Measurements from ENCODE around the gene SHISAL1.
A peak's percentile ranks its signal among the peaks of the same experiment; 100 is the strongest.
"Not testable (repeated sequence)": the region's sequence is repeated elsewhere in the genome, so short reads cannot be mapped to it uniquely, and the experiment has no call there.

Gene SHISAL1

GRCh38 chr22:44328326-44328725, 15.6 kb upstream of the SHISAL1 start:
- DNase-seq (ENCODE audit: low spot score) = no peak

GRCh38 chr22:44326491-44326885, 13.7 kb upstream of the SHISAL1 start:
- DNase-seq (ENCODE audit: low spot score) = no peak

GRCh38 chr22:44325718-44326490, 13.2 kb upstream of the SHISAL1 start:
- no peak for DNase-seq (ENCODE audit: low spot score)

- DNase-seq (ENCODE audit: low spot score) = not testable (repeated sequence)
Measured at GRCh38 chr22:44323140-44323790, 10.5 kb upstream of the SHISAL1 start.

DNA sequence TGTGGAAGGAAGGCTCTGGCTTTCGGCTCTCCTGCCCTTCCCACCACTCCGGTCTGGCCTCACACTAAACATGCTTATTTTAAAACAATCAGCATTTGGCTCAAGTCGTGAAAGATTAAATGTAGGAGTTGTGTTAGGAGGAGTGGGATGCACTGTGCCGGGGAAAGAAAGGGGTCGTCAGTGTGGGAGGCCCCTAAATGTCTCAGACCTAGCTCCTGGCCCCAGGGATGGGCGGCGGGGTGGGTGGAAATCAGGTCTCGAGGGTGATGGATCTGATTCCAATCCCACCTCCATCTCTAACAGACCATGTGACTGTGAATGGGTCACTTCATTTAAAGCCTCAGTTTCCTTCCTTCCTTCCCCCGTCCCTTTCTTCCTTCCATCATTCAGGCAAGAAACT, 6.9 kb upstream of the SHISAL1 start:
- DNase-seq (ENCODE audit: low spot score) = no peak

- no peak for DNase-seq (ENCODE audit: low spot score)
Measured at GRCh38 chr22:44318751-44319150, 6.0 kb upstream of the SHISAL1 start.

DNA sequence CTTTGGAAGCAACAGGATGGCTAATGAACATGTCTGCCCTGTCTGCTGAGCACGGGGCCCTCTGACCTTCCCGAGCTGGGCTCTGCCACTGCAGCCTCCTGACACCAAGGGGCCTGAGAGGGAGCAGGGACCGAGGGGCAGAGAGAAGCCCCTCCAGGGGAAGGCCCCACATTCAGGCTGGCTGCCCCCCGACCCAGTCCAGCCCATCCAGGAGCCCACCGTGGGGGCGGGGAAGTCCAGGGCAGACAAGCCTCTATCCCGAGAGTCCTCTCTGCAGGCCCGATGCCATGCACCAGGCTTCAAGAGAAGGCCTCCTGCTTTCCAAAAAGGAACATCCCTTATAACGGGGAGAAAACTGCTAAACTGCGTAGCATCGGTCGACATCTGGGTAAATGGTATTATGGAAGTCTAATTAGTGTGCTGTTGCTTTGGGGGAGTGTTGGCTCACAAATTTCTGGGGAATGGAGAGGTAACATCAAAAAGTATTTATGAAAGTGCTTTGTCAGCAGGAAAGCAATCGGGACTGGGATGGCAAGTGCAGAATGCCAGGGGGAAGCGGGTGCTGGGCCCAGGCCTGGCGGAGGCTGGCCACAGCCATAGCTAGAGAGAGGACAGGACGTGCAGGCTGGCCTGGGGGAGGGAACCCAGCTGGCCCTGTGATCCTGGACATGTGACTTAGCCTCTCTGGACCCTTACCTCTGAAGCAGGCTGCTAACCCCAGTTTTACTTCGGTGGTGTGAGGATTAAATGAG, 5.3 kb upstream of the SHISAL1 start:
- no peak for DNase-seq (ENCODE audit: low spot score)

DNA sequence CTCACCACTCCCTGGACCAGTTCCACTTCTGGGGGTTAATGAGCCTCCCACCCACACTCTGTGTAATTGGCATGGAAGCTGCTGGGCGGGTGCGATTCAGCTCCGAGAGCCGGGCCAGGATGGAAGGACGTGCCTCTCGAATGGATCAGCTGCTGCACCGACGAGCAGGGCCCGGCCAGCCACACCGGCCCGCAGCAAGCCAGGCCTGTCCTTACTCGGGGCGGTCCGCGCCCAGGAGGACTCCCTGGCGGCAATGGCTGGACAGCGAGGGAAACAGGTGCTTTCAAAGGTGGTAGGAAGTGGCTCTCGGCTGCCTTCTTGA, 4.3 kb upstream of the SHISAL1 start:
- no peak for DNase-seq (ENCODE audit: low spot score)

GRCh38 chr22:44316393-44317122, 3.8 kb upstream of the SHISAL1 start:
- no peak for DNase-seq (ENCODE audit: low spot score)

- DNase-seq (ENCODE audit: low spot score) = no peak
Measured at GRCh38 chr22:44314425-44315067, 1.8 kb upstream of the SHISAL1 start.

GRCh38 chr22:44313385-44314006, 745 bp upstream of the SHISAL1 start:
- DNase-seq (ENCODE audit: low spot score) = no peak

DNA sequence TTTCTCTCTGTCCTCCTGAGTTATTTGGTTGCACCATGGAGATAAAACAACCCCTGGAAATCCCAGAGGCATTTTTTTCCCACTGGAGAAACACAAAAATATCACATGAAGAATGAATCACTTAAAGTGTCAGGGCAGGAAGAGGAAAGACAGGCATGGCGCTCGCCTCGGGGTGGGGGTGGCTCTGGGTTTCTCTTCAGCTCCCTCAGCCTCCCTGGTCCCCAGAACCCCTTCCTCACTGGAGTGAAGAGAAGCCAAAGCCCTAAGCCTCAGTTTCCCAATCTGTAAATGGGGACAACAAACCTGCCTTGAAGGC, 938 bp downstream of the SHISAL1 start:
- DNase-seq (ENCODE audit: low spot score) = no peak

DNA sequence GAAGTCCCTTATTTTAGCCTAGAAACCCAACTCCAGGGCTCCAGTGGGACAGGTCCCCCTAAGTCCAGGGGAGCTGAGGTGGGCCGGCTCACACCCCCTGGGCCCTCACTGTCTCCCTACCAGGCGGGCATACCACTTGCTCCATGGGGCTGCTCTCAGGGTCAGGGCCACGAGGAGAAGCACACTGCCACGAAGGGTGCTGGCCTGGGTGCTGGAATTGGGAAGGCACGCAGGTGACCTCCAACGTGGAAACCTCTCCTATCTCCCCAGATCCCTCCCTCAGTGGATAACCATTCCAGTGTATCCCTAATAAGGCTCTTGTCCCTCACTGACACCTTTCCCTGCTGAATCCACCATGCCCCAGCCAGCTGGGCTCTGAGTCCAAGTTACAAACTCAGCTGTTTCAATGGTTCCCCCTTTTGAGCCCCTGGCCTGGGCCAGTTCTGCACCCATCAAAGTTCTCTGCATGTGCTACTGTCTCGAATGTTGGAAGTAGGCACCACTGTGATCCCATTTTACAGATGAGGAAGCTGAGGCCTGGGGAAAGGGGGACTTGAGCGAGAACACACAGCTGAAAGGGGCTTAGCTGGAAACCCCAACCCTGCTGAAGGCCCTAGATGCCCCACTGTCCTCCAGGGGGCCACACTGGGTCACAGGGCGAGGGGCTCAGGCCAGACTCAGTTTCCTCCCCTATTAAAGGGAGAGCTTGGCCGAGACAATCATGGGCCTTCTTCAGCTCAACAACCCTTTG, 1.5 kb downstream of the SHISAL1 start:
- no peak for DNase-seq (ENCODE audit: low spot score)

DNA sequence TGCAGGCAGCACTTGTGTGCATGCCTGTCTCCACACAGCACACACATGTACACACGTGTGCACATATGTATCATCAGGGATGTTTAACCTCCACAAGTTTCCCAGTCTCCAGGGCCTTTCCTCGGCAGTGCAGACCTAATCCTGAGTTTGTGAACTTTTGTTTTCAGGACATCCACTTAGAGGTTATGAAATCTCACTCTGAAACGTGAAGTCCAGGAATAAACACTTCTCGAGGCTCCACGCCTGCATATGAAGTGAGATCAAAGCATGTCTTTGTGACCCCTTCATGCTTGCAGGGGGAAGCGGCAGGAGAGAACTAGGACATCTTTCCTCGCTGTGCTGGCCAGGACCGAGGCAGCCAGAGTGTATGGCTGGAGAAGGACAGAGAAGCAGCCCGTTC, 3.1 kb downstream of the SHISAL1 start:
- no peak for DNase-seq (ENCODE audit: low spot score)

DNA sequence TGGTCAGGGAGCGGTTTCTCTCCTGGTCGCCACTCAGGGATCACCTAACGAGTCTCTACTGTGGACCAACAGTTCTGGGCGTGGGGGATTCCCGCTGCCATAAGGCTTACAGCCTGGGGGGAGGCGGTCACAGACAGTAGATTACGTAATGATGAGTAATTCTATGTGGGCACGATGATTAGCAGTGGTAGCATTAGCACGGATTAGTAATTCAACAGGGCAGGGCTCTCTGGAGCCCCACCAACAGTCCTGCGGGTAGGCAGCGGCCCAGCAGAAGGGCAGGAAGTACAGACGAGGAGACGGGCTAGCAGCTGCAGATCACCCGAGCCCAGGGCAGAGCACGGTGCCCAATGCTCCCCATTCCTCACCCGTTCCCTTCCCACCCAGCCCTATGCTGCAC, 3.6 kb downstream of the SHISAL1 start:
- DNase-seq (ENCODE audit: low spot score) = peak; percentile 5

DNA sequence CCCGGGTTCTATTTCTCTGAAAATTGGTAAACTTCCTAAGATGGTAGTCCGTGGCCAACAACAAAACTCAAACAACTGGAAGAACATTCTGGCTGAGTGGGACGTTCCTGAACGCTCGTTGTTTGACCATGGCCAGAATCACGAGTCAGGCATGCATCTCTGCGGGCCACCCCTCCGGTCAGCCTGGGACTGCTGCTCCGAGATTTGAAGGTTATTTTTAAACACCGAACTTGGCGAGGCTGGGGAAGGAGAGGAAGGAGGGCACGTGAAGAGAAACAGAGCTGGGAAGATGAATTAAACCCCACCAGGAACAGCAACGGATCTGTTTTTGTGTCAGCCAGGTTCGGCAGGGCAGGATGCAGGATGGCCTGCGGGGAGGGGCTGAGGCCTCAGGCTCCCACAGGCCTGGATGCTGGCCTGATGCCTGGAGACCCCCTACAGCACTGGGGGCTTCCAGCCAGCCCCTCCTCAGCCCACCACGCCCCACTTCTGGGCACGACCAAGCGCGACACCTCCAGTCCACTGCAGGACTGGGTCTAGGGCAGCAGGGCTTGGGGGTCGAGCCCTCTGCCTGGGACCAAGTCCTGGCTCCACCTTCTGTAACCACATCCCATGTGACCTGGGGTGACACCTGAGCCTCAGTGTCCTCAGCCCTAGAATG, 5.1 kb downstream of the SHISAL1 start:
- no peak for DNase-seq (ENCODE audit: low spot score)

- DNase-seq (ENCODE audit: low spot score) = no peak
Measured at GRCh38 chr22:44305888-44306287, 6.9 kb downstream of the SHISAL1 start.

DNA sequence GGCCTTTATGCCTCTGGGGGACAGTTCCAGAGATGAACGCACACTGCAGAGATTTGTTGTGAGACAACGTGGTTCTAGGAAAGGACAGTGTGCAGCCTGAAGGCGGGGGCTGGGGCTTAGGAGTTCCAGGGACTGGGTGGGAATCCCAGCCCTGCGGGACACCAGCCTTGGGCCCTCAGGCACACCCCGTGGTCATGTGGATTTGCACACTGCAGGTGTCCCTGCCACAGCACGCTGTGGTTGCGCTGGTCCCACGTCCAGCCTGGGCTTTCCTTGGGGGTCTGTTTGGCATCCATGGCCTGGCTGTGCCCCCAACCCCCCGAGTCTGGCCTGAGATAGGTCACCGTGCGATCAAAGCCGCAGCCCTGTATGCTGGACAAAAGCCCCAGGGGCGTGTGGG, 7.3 kb downstream of the SHISAL1 start:
- DNase-seq (ENCODE audit: low spot score) = no peak

DNA sequence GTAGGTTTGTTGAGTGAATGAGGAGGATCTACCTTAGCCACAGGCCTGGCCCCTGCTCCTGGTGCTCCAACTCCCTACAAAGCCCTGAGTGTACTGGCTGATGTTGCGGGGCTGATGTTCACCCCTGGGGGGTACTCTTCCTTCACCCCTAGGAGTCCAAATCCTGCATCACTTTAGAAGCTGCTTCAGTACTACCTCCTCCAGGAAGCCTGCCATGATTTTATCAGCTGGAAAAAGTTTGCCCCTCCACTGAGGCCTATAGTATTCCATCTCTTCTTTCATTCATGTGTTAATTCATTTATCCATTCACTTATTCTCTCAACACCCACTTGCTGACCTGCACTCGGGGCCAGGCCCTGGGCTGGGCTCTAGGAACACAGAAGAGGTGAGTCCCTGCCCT, 7.8 kb downstream of the SHISAL1 start:
- no peak for DNase-seq (ENCODE audit: low spot score)

- no peak for DNase-seq (ENCODE audit: low spot score)
Measured at GRCh38 chr22:44304354-44304753, 8.4 kb downstream of the SHISAL1 start.

Data from CD4-positive, alpha-beta T cell treated with Interleukin-2 at 100 ng/mL for 4 hours (primary cell).